ENCODE data around the gene B3GAT3.
"Not testable (repeated sequence)": the region's sequence is repeated elsewhere in the genome, so short reads cannot be mapped to it uniquely, and the experiment has no call there.

The B3GAT3 gene

DNA sequence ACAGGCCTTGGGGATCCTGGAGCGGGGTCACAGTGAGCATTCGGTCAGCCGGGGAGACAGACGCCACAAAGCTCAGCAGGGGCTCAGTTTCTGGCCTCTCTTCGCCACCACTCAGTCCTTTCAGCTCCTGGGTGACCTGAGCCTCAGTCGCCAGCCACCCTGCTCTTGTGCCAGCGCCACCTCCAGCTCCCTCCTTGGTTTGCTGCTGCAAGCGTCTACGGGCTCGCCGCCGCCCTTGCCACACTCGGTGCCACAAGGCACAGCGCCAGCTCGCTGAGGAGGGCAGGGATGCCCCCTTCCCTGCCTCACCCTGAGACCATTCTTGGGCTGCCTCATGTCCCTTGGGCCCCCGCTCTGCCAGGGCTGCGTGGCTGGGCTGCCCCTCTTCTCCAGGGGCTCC is 46.6 kb downstream of the B3GAT3 start:
- DNase-seq = peak in 1 of 2 experiments; percentile 51

DNA sequence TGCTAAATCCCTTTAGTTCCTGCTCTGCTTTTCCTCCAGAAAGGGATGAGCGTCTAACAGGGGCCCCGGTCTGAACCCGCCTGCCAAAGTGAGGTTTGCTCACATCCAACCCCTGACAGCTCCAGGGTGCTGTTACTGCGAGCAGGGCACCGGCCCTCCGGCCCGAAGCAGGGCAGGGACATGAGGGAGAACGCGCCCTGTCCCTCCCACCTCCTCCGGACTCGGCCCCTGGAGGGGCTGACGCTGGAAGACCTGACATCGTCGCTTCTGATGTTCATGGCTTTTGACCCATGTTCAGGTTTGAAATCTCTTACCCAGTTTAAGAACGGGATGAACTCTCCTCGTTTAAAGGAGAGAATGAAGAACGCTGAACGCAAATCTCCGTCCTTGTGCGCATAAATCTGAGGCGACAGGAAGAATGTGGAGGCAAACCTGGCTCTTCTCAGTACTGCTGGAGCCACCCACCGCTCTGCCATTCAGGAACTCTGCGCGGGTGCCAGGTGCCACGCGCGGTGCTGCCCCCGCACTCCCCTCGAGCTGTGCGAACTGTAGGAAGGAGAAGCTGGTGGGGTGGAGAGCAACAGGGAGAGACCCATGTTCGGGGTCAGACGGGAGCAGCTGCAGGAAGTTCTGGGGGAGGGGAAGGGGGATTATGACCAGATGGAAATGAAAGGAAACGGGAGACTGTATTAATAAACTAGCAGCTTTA is 47.3 kb downstream of the B3GAT3 start:
- peak in 1 of 2 experiments; percentile 56 for DNase-seq

DNA sequence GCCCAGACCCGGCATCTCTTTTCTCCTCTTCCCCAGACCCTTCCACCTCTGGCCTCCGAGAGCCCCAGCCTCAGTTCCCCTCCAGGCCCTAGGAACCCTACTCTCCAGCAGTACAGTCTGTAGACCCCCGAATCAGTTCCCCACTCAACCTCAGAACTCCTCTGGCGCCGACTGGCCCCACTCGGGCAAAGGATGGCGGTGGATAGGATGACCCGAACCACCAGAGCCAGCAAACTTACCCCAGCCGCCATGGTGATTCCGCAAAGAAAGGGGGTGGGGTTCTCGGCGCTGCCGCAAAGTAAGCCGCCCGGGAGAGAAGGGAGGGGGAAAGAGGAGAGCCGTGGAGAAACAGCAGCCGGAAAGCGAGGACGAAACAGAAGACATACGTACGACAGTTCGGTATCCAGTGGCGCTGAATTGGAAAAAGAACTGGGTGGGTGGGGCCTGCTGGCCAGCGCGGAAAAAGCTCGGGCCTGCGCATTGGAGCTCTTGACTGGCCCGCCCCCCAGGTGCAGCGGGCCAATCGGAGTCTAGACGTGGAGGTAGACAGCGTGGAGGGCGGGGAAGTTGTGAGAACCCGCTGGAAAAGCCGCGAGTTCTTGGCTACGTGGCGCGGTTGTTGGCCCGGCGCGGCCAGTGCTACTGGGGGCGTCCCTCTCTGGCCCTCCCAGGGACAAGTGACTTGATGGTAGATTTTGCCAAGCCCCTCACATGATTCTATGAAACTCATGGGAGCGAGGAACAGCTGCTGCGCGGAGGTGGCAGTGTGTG is 48.0 kb downstream of the B3GAT3 start, which contains the start of gene EEF1G:
Gene EEF1G (minus strand): TSS at position 300 of the 771 bp plus-strand sequence. CDS start 49 bp downstream, at position 251.
- DNase-seq = peak; percentile 100

DNA sequence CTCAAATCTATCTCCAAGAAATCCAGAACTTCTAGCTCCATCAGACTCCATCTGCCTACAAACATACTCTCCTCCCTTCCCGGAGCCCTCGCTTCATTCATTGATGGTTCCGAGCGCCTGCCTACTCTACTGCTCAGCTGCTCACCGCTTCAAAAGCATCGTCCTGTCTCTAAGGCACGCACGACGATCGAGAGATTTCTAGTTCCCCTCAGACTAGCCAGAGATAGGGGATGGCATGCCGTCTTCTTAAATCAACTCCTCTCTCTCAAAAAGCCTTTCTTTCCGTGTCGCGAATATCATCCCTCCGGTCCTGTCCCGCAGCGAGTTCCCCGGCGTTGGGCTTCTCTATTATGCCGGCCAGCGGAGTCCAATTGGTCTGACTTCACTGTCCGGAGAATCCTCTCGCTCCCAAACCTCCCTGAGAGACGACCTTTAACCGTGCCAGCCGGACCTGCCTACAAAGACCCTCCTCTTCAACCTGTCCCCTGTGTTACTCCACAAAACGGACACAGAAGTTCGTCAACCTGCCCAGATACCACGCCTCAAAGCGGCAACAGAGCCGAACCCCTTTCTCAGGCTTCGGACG is 48.7 kb downstream of the B3GAT3 start:
- peak in 1 of 2 experiments; percentile 34 for DNase-seq

DNA sequence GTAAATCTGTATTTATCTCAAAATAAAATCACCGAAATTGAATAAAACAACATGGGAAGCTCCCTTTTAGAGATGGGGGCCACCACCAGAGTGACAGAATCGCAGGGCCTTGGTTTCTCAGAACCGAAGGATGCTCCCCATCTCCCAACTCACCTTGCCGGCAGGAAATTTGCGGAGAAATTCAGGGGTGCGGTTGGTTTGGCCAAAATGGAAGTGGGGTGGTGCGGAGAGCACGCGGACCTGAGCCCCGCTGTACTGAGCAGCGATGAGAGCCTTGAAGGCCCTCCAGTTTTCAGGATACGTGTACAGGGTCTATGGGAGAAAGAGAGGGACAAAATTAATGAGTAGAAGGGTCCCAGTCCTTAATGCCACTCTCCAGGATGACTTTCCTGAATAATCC is 49.4 kb downstream of the B3GAT3 start:
- DNase-seq = no peak

DNA sequence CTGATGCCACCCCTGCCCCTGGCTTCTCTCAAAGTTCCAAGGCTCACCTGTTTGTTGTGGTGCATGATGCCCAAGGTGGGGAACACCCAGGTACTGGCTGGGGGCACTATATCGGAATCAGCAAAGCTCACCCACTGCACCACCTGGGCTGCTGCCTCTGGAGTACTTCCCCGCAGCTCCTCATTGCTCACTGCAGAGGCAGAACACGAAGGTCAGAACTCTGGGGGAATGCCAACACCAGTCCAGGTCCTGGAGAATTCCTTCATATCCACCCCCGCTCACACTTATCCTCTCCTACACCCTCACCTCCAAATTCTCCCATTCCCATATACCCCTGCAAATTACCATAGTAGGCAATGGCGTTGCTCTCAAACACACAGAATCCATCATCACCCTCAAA is 50.3 kb downstream of the B3GAT3 start:
- DNase-seq = not testable (repeated sequence)

DNA sequence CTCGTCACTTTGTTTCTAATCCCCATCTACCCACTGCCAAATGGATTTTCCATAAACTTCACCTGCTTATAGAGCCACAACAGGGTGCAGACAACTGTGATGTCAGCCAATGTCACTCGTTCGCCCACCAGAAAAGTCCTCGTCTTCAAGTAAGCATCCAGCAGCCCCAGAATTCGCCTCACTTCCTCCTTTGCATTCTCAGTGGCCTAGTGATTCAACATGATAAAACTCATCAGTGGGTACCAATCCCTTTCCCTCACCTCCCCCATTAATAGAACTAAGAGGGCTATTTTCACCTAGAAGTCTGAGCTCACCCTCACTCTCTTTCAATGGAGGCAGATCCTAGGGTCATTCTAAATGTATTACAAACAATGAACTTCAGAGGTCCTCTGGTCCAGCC is 50.9 kb downstream of the B3GAT3 start:
- DNase-seq = not testable (repeated sequence)

DNA sequence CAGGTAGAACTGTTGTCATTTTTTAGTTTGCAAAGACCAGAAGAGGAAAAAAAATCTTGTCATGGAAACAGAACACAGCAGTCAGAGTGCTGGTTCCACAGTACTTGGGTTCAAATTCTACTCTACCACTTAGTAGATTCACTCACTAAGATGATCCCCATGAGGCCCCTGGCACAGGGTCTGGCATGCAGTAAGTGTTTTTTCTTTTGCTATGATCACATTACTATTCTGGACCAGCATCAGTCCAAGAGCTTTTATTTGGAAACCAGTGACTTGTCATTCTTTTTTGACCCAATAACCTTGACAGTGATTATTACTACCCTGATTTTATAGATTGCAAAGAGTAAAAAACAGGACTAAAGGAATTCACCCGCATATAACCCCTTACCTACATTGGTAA is 52.2 kb downstream of the B3GAT3 start:
- no peak for DNase-seq

DNA sequence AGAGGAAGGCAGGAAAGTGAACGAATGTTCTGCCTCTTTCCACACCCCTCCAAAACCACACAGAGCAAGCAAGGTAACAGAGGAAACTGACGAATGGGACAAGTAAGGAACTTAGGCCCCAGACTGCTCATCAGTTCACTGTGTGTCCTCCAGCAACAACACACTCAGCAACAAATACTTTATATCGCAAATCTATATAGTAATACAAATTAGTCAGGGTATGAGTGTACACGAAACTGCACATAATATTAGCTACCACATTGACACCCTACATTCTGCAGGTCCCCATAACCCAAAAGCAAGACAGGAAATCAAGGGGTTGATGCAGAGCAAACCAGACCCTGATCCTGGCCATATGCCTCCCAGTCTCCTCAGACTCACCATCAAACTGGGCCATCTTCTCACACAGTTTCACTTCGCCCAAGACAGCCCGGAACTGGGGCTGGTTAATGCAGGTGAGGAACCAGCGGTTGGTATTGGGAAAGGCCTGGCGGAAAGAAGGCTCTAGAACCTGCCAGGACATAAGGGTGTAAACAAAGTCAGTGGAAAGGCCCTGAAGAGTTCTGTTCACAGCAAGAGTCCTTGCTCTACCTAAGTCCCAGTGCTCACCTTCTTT is 54.7 kb downstream of the B3GAT3 start:
- no peak for DNase-seq

DNA sequence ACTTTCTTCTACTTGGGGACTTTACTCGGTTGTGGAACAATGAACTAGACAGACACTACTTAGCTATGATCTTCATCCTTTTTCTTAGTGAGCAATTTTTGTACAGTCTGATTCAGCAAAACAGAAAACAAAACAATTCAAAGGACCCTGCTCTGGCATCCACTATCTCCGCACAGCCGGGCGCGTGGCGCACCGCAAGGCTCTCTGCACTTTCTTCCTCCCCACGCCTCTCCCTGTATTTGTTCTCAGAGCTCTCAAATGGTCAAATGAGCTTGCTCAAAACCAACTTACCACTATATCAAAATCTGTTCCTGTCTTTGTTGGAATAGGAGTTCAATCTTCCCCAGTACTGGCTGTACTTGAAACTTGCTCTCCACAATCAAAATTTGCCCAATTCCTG is 55.5 kb downstream of the B3GAT3 start:
- DNase-seq = no peak
